ENCODE data around the gene PDIA4. TPM values are rescaled to one million over a fixed set of nuclear protein-coding genes. Genes with fewer than 3 reads are reported as not detected.

PDIA4 gene
- total and polyA plus RNA-seq, 4 experiments from 2014 or later: 82.8 to 125 (median 94.5) TPM

DNA sequence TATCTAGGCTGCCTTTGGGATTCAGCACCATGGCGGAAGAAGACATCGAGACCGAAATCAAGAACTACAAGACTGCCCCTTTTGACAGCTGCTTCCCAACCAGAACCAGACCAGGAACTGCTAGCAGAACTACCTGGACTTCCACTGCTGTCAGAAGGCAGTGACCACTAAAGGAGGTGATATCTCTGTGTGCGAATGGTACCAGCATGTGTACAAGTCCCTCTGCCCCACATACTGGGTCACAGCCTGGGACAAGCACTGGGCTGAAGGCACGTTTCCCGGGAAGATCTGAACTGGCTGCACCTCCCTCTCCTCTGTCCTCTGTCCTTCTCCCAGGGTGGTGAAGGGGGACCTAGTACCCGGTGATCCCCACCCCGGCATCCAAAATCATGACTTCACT, 25.6 kb upstream of the PDIA4 start:
- Mint-ChIP-seq H3K36me3 (no peaks in the 10 kb centered on the region), H3K27me3 (peaks cover 0 to 4% of the 10 kb centered on the region in 2 donors), H3K4me1 (no peaks in the 10 kb centered on the region), H3K27ac (no peak overlapping the region), H3K9me3 (no peaks in the 10 kb centered on the region), H3K4me3 (no peak overlapping the region)
- no peaks in the 10 kb centered on the region for H3K4me1 ChIP-seq (ENCODE audit: insufficient read depth, low read length)
- H3K9me3 ChIP-seq (ENCODE audit: control insufficient read depth in 1 of 2, low read length in 2 of 2): no peaks in the 10 kb centered on the region
- no peak for DNase-seq
- H3K27ac ChIP-seq (ENCODE audit: low read depth, low read length): no peak overlapping the region
- intact Hi-C loops (cut with micrococcal nuclease): no loop called here
- ChIA-PET POLR2A (ENCODE audit: partially characterized antibody) (no interaction called here), CTCF (ENCODE audit: partially characterized antibody) (interaction anchor here (1.2 to 1.3 kb wide), 3 partner anchors 12 to 48 kb away, joined by 3 to 5 read pairs (median 3); no protein-coding TSS in a partner anchor)
- no peak overlapping the region for H3K4me3 ChIP-seq (ENCODE audit: low read length in 2 of 2)
- H3K27me3 ChIP-seq (ENCODE audit: insufficient read depth, low read length): no peaks in the 10 kb centered on the region
- no peaks in the 10 kb centered on the region for H3K36me3 ChIP-seq (ENCODE audit: insufficient read depth, low read length)

- Mint-ChIP-seq H3K4me3 (no peak overlapping the region), H3K9me3 (no peaks in the 10 kb centered on the region), H3K4me1 (no peaks in the 10 kb centered on the region), H3K36me3 (no peaks in the 10 kb centered on the region), H3K27ac (no peak overlapping the region), H3K27me3 (peaks cover 0 to 4% of the 10 kb centered on the region in 2 donors)
- CTCF ChIA-PET (ENCODE audit: partially characterized antibody): interaction anchor here (0.6 to 1.3 kb wide), 3 partner anchors 12 to 1590 kb away, joined by 3 to 5 read pairs (median 4); no protein-coding TSS in a partner anchor
- Histone ChIP-seq H3K27ac (ENCODE audit: low read depth, low read length) (no peak overlapping the region), H3K4me3 (ENCODE audit: low read length in 2 of 2) (no peak overlapping the region), H3K36me3 (ENCODE audit: insufficient read depth, low read length) (no peaks in the 10 kb centered on the region), H3K9me3 (ENCODE audit: control insufficient read depth in 1 of 2, low read length in 2 of 2) (no peaks in the 10 kb centered on the region), H3K4me1 (ENCODE audit: insufficient read depth, low read length) (no peaks in the 10 kb centered on the region), H3K27me3 (ENCODE audit: insufficient read depth, low read length) (no peaks in the 10 kb centered on the region)
- POLR2A ChIA-PET (ENCODE audit: partially characterized antibody): no interaction called here
- intact Hi-C loops (cut with micrococcal nuclease): no loop called here
- no peak for DNase-seq
Measured at GRCh38 chr7:149053384-149053783, 25.1 kb upstream of the PDIA4 start.

DNA sequence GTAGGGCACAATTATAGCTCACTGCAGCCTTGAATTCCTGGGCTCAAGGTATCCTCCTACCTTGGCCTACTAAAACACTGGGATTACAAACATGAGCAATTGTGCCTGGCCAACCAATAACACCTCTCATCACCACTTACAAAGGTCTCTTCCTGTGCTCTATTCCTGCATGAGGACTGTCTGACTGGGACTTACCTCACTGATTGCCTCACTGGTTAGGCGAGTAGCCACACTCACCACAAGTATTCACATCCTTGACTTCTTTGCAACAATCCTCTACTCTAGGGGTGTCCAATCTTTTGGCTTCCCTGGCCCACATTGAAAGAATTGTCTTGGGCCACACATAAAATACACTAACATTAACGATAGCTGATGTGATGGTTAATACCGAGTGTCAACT, 22.6 kb upstream of the PDIA4 start:
- H3K36me3 ChIP-seq (ENCODE audit: insufficient read depth, low read length): no peaks in the 10 kb centered on the region
- Mint-ChIP-seq H3K36me3 (no peaks in the 10 kb centered on the region), H3K4me1 (no peaks in the 10 kb centered on the region), H3K9me3 (no peaks in the 10 kb centered on the region), H3K27me3 (peaks cover 0 to 6% of the 10 kb centered on the region in 2 donors), H3K4me3 (no peak overlapping the region), H3K27ac (peak overlapping the region in 1 of 7 donors; percentile 60)
- ChIA-PET POLR2A (ENCODE audit: partially characterized antibody) (no interaction called here), CTCF (ENCODE audit: partially characterized antibody) (interaction anchor here (1.3 to 1.7 kb wide), 2 partner anchors 15 to 44 kb away, joined by 3 to 8 read pairs; no protein-coding TSS in a partner anchor)
- no peaks in the 10 kb centered on the region for H3K27me3 ChIP-seq (ENCODE audit: insufficient read depth, low read length)
- DNase-seq: no peak
- no peak overlapping the region for H3K4me3 ChIP-seq (ENCODE audit: low read length in 2 of 2)
- intact Hi-C loops (cut with micrococcal nuclease): no loop called here
- no peak overlapping the region for H3K27ac ChIP-seq (ENCODE audit: low read depth, low read length)
- H3K4me1 ChIP-seq (ENCODE audit: insufficient read depth, low read length): no peaks in the 10 kb centered on the region
- no peaks in the 10 kb centered on the region for H3K9me3 ChIP-seq (ENCODE audit: control insufficient read depth in 1 of 2, low read length in 2 of 2)

DNA sequence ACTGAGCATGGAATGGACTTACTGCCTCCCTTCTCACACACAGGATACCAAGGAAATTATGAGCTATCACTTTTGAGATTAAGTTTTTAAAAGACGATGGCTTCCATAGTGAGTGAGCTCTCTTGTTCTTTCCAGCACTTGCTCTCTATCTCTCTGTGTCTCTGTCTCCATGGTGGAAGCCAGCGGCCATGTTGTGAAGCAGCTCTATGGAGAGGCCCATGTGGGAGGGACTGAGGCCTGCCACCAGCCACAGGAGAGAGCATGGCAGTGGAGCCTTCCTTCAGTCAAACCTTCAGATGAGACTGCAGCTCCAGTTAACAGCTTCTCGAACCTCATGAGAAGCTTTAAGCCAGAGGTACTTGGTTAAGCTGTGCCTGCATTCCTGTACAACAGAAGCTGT, 20.5 kb upstream of the PDIA4 start:
- Histone ChIP-seq H3K36me3 (ENCODE audit: insufficient read depth, low read length) (no peaks in the 10 kb centered on the region), H3K27me3 (ENCODE audit: insufficient read depth, low read length) (no peaks in the 10 kb centered on the region), H3K4me1 (ENCODE audit: insufficient read depth, low read length) (no peaks in the 10 kb centered on the region), H3K9me3 (ENCODE audit: control insufficient read depth in 1 of 2, low read length in 2 of 2) (no peaks in the 10 kb centered on the region), H3K4me3 (ENCODE audit: low read length in 2 of 2) (no peak overlapping the region), H3K27ac (ENCODE audit: low read depth, low read length) (no peak overlapping the region)
- no peaks in the 10 kb centered on the region for H3K4me1 Mint-ChIP-seq
- no peaks in the 10 kb centered on the region for H3K36me3 Mint-ChIP-seq
- peaks cover 0 to 6% of the 10 kb centered on the region in 2 donors for H3K27me3 Mint-ChIP-seq
- H3K4me3 Mint-ChIP-seq: no peak overlapping the region
- no peak for DNase-seq
- no peaks in the 10 kb centered on the region for H3K9me3 Mint-ChIP-seq
- ChIA-PET CTCF (ENCODE audit: partially characterized antibody) (interaction anchor here (1.0 kb wide), 2 partner anchors 17 to 43 kb away, joined by 3 read pairs; no protein-coding TSS in a partner anchor), POLR2A (ENCODE audit: partially characterized antibody) (no interaction called here)
- intact Hi-C loops (cut with micrococcal nuclease): no loop called here
- H3K27ac Mint-ChIP-seq: peak overlapping the region in 2 of 7 donors; percentile 12 to 82

- H3K27me3 ChIP-seq (ENCODE audit: insufficient read depth, low read length): no peaks in the 10 kb centered on the region
- H3K4me3 Mint-ChIP-seq: no peak overlapping the region
- peaks cover 0 to 6% of the 10 kb centered on the region in 2 donors for H3K27me3 Mint-ChIP-seq
- H3K27ac Mint-ChIP-seq: no peak overlapping the region
- no peaks in the 10 kb centered on the region for H3K36me3 Mint-ChIP-seq
- intact Hi-C loops (cut with micrococcal nuclease): no loop called here
- H3K4me1 Mint-ChIP-seq: no peaks in the 10 kb centered on the region
- CTCF ChIA-PET (ENCODE audit: partially characterized antibody): interaction anchor here (0.5 to 1.4 kb wide), 2 partner anchors 16 to 19 kb away, joined by 3 read pairs; no protein-coding TSS in a partner anchor
- DNase-seq: no peak
- H3K4me1 ChIP-seq (ENCODE audit: insufficient read depth, low read length): no peaks in the 10 kb centered on the region
- no peaks in the 10 kb centered on the region for H3K9me3 ChIP-seq (ENCODE audit: control insufficient read depth in 1 of 2, low read length in 2 of 2)
- no peak overlapping the region for H3K4me3 ChIP-seq (ENCODE audit: low read length in 2 of 2)
- no peaks in the 10 kb centered on the region for H3K36me3 ChIP-seq (ENCODE audit: insufficient read depth, low read length)
- no peak overlapping the region for H3K27ac ChIP-seq (ENCODE audit: low read depth, low read length)
- no peaks in the 10 kb centered on the region for H3K9me3 Mint-ChIP-seq
- POLR2A ChIA-PET (ENCODE audit: partially characterized antibody): no interaction called here
Measured at GRCh38 chr7:149046416-149046815, 18.1 kb upstream of the PDIA4 start.

DNA sequence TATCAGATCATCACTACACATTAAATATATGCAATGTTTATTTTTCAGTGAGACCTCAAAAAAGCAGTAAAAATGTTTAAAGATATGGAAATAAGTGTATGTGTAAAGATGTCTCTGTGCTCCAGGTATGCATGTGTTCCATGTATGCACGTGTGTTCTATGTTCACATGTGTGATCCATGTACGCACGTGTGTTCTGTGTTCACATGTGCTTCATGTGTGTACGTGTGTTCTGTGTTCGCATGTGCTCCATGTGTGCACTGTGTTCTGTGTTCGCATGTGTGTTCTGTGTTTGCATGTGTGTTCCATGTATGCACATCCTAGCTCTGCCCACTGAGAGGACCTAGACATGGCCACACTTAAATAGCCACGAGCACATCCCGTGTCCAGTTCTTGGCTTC, 15.6 kb upstream of the PDIA4 start:
- no peak overlapping the region for H3K4me3 ChIP-seq (ENCODE audit: low read length in 2 of 2)
- DNase-seq: no peak
- H3K36me3 Mint-ChIP-seq: no peaks in the 10 kb centered on the region
- intact Hi-C loops (cut with micrococcal nuclease): no loop called here
- no peaks in the 10 kb centered on the region for H3K36me3 ChIP-seq (ENCODE audit: insufficient read depth, low read length)
- no peak overlapping the region for H3K27ac Mint-ChIP-seq
- H3K9me3 ChIP-seq (ENCODE audit: control insufficient read depth in 1 of 2, low read length in 2 of 2): no peaks in the 10 kb centered on the region
- no peak overlapping the region for H3K4me3 Mint-ChIP-seq
- CTCF ChIA-PET (ENCODE audit: partially characterized antibody): interaction anchor here (1.2 kb wide), 1 partner anchor 39 kb away, joined by 4 read pairs; no protein-coding TSS in a partner anchor
- no peaks in the 10 kb centered on the region for H3K9me3 Mint-ChIP-seq
- H3K4me1 Mint-ChIP-seq: no peaks in the 10 kb centered on the region
- no peaks in the 10 kb centered on the region for H3K4me1 ChIP-seq (ENCODE audit: insufficient read depth, low read length)
- peaks cover 0 to 2% of the 10 kb centered on the region in 2 donors for H3K27me3 Mint-ChIP-seq
- H3K27ac ChIP-seq (ENCODE audit: low read depth, low read length): no peak overlapping the region
- POLR2A ChIA-PET (ENCODE audit: partially characterized antibody): no interaction called here
- H3K27me3 ChIP-seq (ENCODE audit: insufficient read depth, low read length): no peaks in the 10 kb centered on the region

- no peak overlapping the region for H3K4me3 ChIP-seq (ENCODE audit: low read length in 2 of 2)
- ChIA-PET CTCF (ENCODE audit: partially characterized antibody) (interaction anchor here (1.2 to 1.9 kb wide), 2 partner anchors 24 to 41 kb away, joined by 3 to 6 read pairs; no protein-coding TSS in a partner anchor), POLR2A (ENCODE audit: partially characterized antibody) (no interaction called here)
- peaks cover 0 to 7% (median 4%) of the 10 kb centered on the region in 8 donors for H3K9me3 Mint-ChIP-seq
- peaks cover 0 to 3% of the 10 kb centered on the region in 2 donors for H3K36me3 Mint-ChIP-seq
- no peak for DNase-seq
- no peak overlapping the region for H3K27ac Mint-ChIP-seq
- no peak overlapping the region for H3K27ac ChIP-seq (ENCODE audit: low read depth, low read length)
- peaks cover 0 to 7% of the 10 kb centered on the region in 2 donors for H3K9me3 ChIP-seq (ENCODE audit: control insufficient read depth in 1 of 2, low read length in 2 of 2)
- no peak overlapping the region for H3K4me3 Mint-ChIP-seq
- no peaks in the 10 kb centered on the region for H3K4me1 ChIP-seq (ENCODE audit: insufficient read depth, low read length)
- intact Hi-C loops (cut with micrococcal nuclease): no loop called here
- H3K27me3 Mint-ChIP-seq: peaks cover 0 to 3% of the 10 kb centered on the region in 2 donors
- no peaks in the 10 kb centered on the region for H3K27me3 ChIP-seq (ENCODE audit: insufficient read depth, low read length)
- no peaks in the 10 kb centered on the region for H3K36me3 ChIP-seq (ENCODE audit: insufficient read depth, low read length)
- H3K4me1 Mint-ChIP-seq: no peaks in the 10 kb centered on the region
Measured at GRCh38 chr7:149041350-149041749, 13.0 kb upstream of the PDIA4 start.
